Esophagus muscularis mucosa (tissue), 4 donors: Measurements from ENCODE around the gene FASTKD2. TPM values are rescaled to one million over a fixed set of nuclear protein-coding genes. Genes with fewer than 3 reads are reported as not detected.

Experiments used
- DNase-seq: peaks from one replicate; pipeline ENCODE4 v3.0.0-alpha.2; 2017; ENCODE audit errors: extremely low spot score
- H3K27ac ChIP-seq, 4 donors: fragments of 200-600 bp; sonication (generic); replicated peaks in 1 of 4; 1 replicate in 3 of 4; 2 replicates in 1 of 4; pipeline ENCODE4 v1.5.1; 2016 to 2019; ENCODE audit warnings: mild to moderate bottlenecking in 1 of 4
- H3K27me3 ChIP-seq, 4 donors: fragments of 200-600 bp; sonication (generic); one replicate each; pipeline versions ENCODE4 v1.5.1 to v1.6.0; 2016 to 2019
- H3K36me3 ChIP-seq, 4 donors: fragments of 200-600 bp; sonication (generic); one replicate each; pipeline ENCODE4 v1.5.1; 2016 to 2019
- H3K4me1 ChIP-seq, 4 donors: fragments of 200-600 bp; sonication (generic); one replicate each; pipeline ENCODE4 v1.5.1; 2016 to 2019
- H3K4me3 ChIP-seq, 4 donors: fragments of 200-600 bp; sonication (generic); 1 replicate in 2 of 4; 2 replicates in 2 of 4; pipeline ENCODE4 v1.5.1; 2016 to 2019; ENCODE audit warnings: mild to moderate bottlenecking in 4 of 4, moderate library complexity in 1 of 4
- H3K9me3 ChIP-seq, 4 donors: fragments of 200-600 bp; sonication (generic); 1 replicate in 3 of 4; 2 replicates in 1 of 4; pipeline ENCODE4 v1.5.1; 2016 to 2019
- EP300 ChIP-seq: sonication (generic); formaldehyde crosslinking; IDR thresholded peaks from one replicate; pipeline ENCODE4 v1.6.1; 2017; ENCODE audit warnings: antibody characterized with exemption
- POLR2A ChIP-seq: fragments of 450-650 bp; IDR thresholded peaks from one replicate; pipeline ENCODE4 v1.6.1; 2017; ENCODE audit warnings: antibody characterized with exemption, moderate library complexity, mild to moderate bottlenecking, low read depth
- POLR2AphosphoS5 ChIP-seq, 2 donors: sonication (generic); formaldehyde crosslinking; IDR thresholded peaks; one replicate each; pipeline ENCODE4 v1.6.1; 2017; ENCODE audit warnings: antibody characterized with exemption in 2 of 2
- WGBS: methylation state at CpG from one replicate; pipeline ENCODE4 v1.1.5; 2018; 5-methylcytosine and 5-hydroxymethylcytosine counted together
- intact Hi-C: fragments of 100-400 bp; cut with DNase I; formaldehyde crosslinking; loops from one replicate; pipeline ENCODE4 v1.15.1; 2023
- total RNA-seq, 4 donors: library from RNA; depleted of rRNA; stranded (reverse); fragments of >200 nt; gene quantifications; one replicate each; pipeline versions ENCODE4 v1.1.0 to v1.2.1, GENCODE V29; 2016
- TF ChIP-seq, protein P1 (sequence below), 3 experiments: fragments of 200-600 bp in 2 of 3; fragments of 450-650 bp in 1 of 3; sonication (generic) in 2 of 3; IDR thresholded peaks; one replicate each; pipeline ENCODE4 v1.5.1; 2017 to 2019; ENCODE audit warnings: antibody characterized with exemption in 3 of 3, mild to moderate bottlenecking in 2 of 3, moderate library complexity in 1 of 3

Gene FASTKD2
- total RNA-seq, 4 donors from 2014 or later: 22.5 to 31.3 (median 25.2) TPM

DNA sequence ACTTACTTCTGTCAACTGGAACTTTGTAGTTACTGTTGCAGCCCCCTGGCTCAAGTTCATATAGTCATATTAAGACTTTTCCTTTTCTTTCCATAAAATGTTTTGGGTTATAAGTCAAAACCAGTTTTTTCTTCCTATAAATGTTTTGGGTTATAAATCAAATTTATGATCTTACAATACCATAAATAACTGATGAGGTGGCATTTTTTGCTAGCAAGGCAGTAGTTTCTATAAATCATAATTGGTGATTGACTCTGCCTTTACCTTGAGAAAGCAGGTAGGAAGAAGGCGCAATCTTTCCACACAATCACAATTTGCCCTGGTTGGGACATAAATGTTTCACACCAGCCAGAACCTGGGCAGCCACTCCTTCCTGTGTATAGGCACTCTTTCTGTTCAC is 42.1 kb upstream of the FASTKD2 start:
- intact Hi-C loops: no loop called here
- no peak for DNase-seq
- no peaks in the 10 kb centered on the region for H3K9me3 ChIP-seq
- no peaks in the 10 kb centered on the region for H3K36me3 ChIP-seq
- 88% methylated on average over 1 of the region's 1 CpG for WGBS
- H3K4me1 ChIP-seq: no peaks in the 10 kb centered on the region
- H3K27ac ChIP-seq: no peak overlapping the region
- no peak overlapping the region for H3K4me3 ChIP-seq
- TF ChIP-seq, protein P1, sequence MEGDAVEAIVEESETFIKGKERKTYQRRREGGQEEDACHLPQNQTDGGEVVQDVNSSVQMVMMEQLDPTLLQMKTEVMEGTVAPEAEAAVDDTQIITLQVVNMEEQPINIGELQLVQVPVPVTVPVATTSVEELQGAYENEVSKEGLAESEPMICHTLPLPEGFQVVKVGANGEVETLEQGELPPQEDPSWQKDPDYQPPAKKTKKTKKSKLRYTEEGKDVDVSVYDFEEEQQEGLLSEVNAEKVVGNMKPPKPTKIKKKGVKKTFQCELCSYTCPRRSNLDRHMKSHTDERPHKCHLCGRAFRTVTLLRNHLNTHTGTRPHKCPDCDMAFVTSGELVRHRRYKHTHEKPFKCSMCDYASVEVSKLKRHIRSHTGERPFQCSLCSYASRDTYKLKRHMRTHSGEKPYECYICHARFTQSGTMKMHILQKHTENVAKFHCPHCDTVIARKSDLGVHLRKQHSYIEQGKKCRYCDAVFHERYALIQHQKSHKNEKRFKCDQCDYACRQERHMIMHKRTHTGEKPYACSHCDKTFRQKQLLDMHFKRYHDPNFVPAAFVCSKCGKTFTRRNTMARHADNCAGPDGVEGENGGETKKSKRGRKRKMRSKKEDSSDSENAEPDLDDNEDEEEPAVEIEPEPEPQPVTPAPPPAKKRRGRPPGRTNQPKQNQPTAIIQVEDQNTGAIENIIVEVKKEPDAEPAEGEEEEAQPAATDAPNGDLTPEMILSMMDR (IDR thresholded peaks at IDR 0.05): no peak
- TF ChIP-seq POLR2AphosphoS5 (IDR thresholded peaks at IDR 0.05) (no peak), EP300 (no peak), POLR2A (no peak)
- H3K27me3 ChIP-seq: no peaks in the 10 kb centered on the region

DNA sequence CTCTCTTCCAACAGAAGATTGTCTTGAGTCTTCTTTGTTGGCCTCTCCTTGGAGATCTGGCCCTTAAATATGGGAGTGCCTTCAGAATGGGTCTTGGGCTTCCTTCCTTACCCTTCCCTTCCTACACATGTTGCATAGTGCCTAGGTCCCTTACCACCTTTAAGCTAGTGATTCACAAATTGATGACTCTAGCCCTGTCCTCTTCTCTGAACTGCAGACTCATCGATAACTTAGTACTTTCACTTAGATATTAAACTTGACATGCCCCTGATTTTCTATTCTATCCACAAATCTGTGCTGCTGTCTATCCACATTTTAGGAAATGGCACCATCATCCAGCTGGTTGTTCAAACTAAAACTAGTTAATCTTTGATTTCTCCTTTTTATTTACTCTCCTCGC is 38.1 kb upstream of the FASTKD2 start:
- Histone ChIP-seq H3K4me1 (no peaks in the 10 kb centered on the region), H3K9me3 (no peaks in the 10 kb centered on the region), H3K36me3 (no peaks in the 10 kb centered on the region), H3K4me3 (no peak overlapping the region), H3K27ac (no peak overlapping the region), H3K27me3 (peaks cover 0 to 11% (median 0%) of the 10 kb centered on the region in 4 donors)
- WGBS: 88% methylated on average over 2 of the region's 2 CpGs
- TF ChIP-seq POLR2AphosphoS5 (IDR thresholded peaks at IDR 0.05) (no peak), EP300 (no peak), POLR2A (no peak)
- TF ChIP-seq, protein P1 (IDR thresholded peaks at IDR 0.05): no peak
- DNase-seq: no peak
- intact Hi-C loops: no loop called here

DNA sequence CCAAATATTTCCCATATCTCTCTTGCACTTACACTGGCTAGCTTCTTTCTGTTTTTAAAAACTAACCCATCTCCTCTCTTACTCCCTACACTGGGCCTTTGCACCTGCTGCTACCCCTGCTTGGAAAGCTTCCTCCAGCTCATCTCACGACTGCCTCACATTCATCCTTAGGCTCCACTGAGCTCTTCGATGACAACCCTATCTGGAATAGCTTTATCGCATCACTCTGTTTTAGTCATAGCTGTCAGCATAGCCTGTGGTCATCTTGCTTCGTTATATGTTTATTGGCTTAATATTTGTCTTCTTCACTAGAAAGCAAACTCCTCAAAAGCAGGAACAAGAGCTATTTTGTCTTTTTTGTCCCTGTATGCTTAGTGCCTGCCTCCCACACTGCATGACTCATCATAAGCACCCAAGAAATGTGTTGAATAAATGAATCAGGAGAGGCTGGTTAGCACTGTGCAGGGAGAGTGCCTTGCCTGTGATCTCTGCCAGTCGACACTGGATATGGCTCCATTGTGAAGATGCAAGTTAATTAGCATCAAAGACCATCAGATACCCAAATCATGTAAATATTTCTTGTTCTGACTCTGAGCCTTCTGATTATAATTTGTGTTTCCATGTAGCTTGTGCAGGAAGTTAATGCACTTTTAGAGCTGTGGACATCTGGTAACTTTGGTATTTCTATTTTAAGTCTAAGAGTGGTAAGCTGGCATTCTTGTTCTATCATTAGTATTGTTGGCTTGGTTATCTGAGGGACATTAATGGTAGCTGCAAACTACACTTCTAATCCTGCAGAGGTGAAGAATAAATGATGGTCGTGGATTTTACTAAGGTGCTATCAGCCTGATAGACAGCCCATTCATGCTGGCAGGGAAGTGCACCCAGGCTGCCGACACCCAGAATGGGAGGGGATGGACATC is 36.9 kb upstream of the FASTKD2 start:
- no peak for DNase-seq
- no peak for TF ChIP-seq POLR2A
- Histone ChIP-seq H3K36me3 (no peaks in the 10 kb centered on the region), H3K27ac (no peak overlapping the region), H3K4me1 (no peaks in the 10 kb centered on the region), H3K27me3 (peaks cover 0 to 11% (median 0%) of the 10 kb centered on the region in 4 donors), H3K4me3 (no peak overlapping the region), H3K9me3 (no peaks in the 10 kb centered on the region)
- intact Hi-C loops: no loop called here
- WGBS: 82% methylated on average over 7 of the region's 7 CpGs

DNA sequence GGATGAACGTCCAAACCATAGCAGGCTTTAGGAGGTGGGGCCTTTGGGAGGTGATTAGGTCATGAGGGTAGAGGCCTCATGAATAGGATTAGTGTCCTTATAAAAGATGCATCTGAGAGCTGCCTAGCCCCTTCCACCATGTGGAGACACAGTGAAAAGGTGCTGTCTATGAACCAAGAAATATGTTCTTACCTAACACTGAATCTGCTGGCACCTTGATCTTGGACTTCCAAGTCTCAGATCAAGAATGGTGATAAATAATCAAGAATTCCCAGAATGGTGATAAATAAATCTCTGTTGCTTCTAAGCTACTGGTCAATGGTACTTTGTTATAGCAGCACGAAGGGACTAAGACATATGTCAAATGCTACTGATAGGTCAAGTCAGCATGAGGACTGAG is 32.1 kb upstream of the FASTKD2 start:
- DNase-seq: no peak
- H3K36me3 ChIP-seq: no peaks in the 10 kb centered on the region
- no peaks in the 10 kb centered on the region for H3K4me1 ChIP-seq
- WGBS: 61% methylated on average over 2 of the region's 2 CpGs
- H3K9me3 ChIP-seq: no peaks in the 10 kb centered on the region
- H3K27ac ChIP-seq: no peak overlapping the region
- H3K27me3 ChIP-seq: peaks cover 0 to 11% (median 0%) of the 10 kb centered on the region in 4 donors
- intact Hi-C loops: no loop called here
- no peak for TF ChIP-seq POLR2A
- TF ChIP-seq EP300: no peak
- TF ChIP-seq POLR2AphosphoS5 (IDR thresholded peaks at IDR 0.05): no peak
- TF ChIP-seq, protein P1 (IDR thresholded peaks at IDR 0.05): no peak
- H3K4me3 ChIP-seq: no peak overlapping the region

DNA sequence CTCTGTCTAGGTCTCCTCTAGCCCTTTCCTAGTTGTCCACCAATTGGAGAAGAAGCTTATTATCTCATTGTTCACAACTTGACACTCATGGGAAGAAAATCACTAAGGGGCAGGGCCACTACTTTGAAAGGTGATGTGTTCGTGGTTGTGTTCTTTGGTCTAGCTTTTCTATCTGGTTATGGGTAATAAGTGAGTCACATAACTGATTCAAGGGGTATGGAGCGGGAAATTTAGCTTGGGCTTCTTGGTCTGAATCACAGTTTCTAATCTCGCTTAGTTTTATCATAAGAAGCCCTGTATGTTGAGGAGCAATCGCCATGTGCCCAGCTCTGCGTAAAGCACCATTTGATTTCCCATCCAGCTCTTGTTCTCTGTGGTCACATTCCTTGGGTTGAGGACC is 28.5 kb upstream of the FASTKD2 start:
- TF ChIP-seq POLR2A (no peak), POLR2AphosphoS5 (IDR thresholded peaks at IDR 0.05) (no peak), EP300 (no peak)
- TF ChIP-seq, protein P1 (IDR thresholded peaks at IDR 0.05): no peak
- intact Hi-C loops: no loop called here
- no peaks in the 10 kb centered on the region for H3K36me3 ChIP-seq
- no peaks in the 10 kb centered on the region for H3K9me3 ChIP-seq
- no peak for DNase-seq
- no peak overlapping the region for H3K4me3 ChIP-seq
- no peaks in the 10 kb centered on the region for H3K4me1 ChIP-seq
- 94% methylated on average over 5 of the region's 5 CpGs for WGBS
- H3K27me3 ChIP-seq: no peaks in the 10 kb centered on the region
- H3K27ac ChIP-seq: no peak overlapping the region
